Stimulated activated CD4-positive, alpha-beta T cell treated with anti-CD3 and anti-CD28 coated beads, Interleukin-15, amount 100 ng/mL, for 1 hour (primary cell): Measurements from ENCODE around the gene SEMA5B.

ENCODE experiments used
- DNase-seq, 2 donors: peaks; one replicate each; pipeline ENCODE4 v3.0.0-alpha.2; 2020; ENCODE audit warnings: low read depth in 1 of 2, low spot score in 1 of 2

SEMA5B gene

GRCh38 chr3:123025642-123026521 is 1.7 kb downstream of the SEMA5B start:
- DNase-seq, result no peak

- no peak for DNase-seq
Measured at GRCh38 chr3:123024056-123024455, 3.5 kb downstream of the SEMA5B start.

GRCh38 chr3:123021996-123022510 is 5.5 kb downstream of the SEMA5B start:
- DNase-seq, result no peak

GRCh38 chr3:123021388-123021787 is 6.2 kb downstream of the SEMA5B start:
- no peak for DNase-seq

GRCh38 chr3:123020709-123021108 is 6.9 kb downstream of the SEMA5B start:
- no peak for DNase-seq

- DNase-seq, result no peak
Measured at GRCh38 chr3:123019591-123019990, 8.0 kb downstream of the SEMA5B start.

GRCh38 chr3:123019161-123019560 is 8.4 kb downstream of the SEMA5B start:
- DNase-seq, result no peak

DNA sequence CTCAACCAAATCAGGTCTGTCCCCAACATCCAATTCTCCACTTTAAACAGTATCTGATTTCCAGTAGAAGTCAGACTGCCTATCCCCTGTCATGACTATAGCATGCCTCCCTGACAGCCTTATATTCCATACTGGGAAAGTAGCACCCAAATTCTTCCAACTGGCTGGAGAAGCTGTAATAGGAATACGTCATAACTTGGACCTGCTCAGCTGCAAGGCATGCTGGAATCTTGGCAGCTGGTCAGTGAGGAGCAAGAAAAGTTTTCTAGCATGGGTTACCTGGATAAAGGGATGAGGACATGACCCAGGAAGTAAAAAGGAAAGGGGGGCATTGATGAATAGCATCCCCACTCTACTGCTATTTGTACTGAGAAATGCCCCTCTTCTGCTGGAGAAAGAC is 8.9 kb downstream of the SEMA5B start:
- DNase-seq, result no peak

DNA sequence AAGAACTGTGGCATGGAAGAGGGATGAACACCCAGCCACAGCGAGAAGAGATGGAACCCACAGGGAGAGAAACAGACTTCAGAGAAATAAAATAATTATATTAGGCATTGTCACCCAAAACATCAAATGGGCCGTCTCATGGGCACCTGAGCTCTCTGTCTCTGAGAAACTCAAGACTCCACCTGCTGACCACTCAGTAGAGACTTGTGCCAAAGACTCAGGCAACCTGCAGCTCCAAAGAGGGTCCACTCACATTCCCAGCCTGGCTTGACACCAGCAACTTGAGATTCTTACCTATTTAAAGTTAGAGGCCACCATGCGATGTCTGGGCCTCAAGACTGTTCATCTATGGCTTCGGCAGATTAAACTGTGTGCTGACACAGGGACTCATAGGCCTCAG is 12.0 kb downstream of the SEMA5B start:
- no peak for DNase-seq

GRCh38 chr3:123013876-123014275 is 13.7 kb downstream of the SEMA5B start:
- no peak for DNase-seq

- no peak for DNase-seq
Measured at GRCh38 chr3:123012652-123013051, 14.9 kb downstream of the SEMA5B start.

- DNase-seq, result no peak
Measured at GRCh38 chr3:123011447-123011846, 16.1 kb downstream of the SEMA5B start.

DNA sequence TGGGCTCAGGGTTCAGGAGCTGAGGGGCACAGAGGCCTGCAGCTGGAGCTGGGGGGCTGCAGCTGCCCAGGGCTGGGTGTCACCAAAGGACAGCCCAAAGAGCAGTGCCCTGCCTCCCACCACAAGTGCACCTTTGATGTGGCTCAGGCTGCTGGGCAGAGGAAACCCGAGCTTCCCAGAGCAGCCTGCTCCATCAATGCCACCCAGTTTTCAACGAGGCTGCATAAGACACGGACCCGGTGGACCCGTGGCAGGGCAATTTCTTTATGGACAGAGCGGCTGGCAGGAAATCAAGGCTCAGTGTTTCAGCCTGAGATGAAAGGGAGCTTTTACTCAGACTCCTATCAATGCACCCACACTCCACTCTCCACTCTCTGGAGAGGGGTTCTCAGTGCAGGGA is 18.7 kb downstream of the SEMA5B start:
- no peak for DNase-seq

DNA sequence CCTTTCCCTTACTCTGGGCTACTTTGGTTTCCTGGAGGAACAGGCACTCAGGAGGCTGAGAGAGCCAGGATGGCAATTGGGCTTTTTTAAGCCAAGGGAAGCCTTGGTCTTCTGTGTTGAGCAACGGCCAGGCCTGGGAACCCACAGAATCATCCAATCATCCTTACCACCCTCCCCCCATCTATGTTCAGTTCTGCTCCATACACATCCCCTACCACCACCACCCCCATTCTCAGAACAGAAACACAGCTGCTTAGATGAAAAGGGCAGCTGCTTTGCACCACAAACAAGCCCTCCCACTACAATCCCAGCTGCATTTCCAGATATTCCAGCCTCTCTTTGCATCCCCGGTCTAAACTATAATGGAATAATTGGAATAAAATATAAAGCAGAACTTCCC is 21.0 kb downstream of the SEMA5B start:
- DNase-seq, result no peak

DNA sequence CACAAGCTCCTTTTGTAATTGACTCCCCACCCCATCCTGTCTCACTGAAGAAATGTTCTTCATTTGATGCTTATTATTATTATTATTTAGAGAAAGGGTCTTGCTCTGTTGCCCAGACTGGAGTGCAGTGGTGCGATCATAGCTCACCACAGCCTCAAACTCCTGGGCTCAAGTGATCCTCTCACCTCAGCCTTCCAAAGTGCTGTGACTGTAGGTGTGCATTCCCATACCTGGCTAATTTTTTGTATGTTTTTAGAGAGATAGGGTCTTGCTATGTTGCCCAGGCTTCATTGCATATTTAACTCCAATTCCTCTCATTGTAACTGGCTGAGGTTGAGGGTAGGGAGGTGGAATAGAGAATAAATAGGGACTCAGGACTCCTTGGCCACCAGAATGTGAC is 22.3 kb downstream of the SEMA5B start:
- DNase-seq, result no peak

- DNase-seq, result no peak
Measured at GRCh38 chr3:123004201-123004918, 23.2 kb downstream of the SEMA5B start.

- DNase-seq, result no peak
Measured at GRCh38 chr3:123002749-123003497, 24.6 kb downstream of the SEMA5B start.

- DNase-seq, result no peak
Measured at GRCh38 chr3:123002100-123002748, 25.3 kb downstream of the SEMA5B start.

- no peak for DNase-seq
Measured at GRCh38 chr3:122998856-122999255, 28.7 kb downstream of the SEMA5B start.

DNA sequence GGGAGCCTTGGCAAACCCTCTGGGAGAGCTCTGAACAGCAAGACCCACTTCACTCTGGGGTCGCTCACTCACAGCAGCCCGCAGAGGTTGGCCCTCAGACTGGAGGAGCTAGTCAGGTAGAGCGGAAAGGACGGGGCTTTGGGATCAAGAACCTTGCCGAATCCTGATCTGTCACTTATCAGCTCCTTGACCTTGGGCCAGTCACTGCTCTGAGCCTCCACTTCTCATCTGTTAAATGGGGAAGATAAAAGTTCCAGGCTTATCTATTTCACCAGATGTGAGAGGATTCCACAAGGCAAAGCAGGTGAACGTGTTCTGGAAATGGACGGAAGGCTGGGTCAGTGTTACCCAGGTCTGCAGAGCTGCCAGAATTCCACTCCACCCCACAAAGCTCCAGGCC is 29.4 kb downstream of the SEMA5B start:
- DNase-seq, result no peak

GRCh38 chr3:122996038-122996580 is 31.5 kb downstream of the SEMA5B start:
- DNase-seq, result no peak
